ENCODE measurements around the gene IFI30. TPM values are rescaled to one million over a fixed set of nuclear protein-coding genes. Genes with fewer than 3 reads are reported as not detected.

IFI30 gene
- polyA plus RNA-seq, 1 of the 3 experiments (the other 2 are of a cell fraction): 11.6 TPM

- Histone ChIP-seq H3K4me3 (ENCODE audit: low read depth in 2 of 2, low read length in 1 of 2) (peak overlapping the region; percentile 71 to 82; a peak in 2 of 4 replicates), H3F3A (replicated peaks; ENCODE audit: insufficient read depth) (no peaks in the 10 kb centered on the region)
These were observed 28.8 kb downstream of the IFI30 start for GRCh38 chr19:18202397-18202777.

DNA sequence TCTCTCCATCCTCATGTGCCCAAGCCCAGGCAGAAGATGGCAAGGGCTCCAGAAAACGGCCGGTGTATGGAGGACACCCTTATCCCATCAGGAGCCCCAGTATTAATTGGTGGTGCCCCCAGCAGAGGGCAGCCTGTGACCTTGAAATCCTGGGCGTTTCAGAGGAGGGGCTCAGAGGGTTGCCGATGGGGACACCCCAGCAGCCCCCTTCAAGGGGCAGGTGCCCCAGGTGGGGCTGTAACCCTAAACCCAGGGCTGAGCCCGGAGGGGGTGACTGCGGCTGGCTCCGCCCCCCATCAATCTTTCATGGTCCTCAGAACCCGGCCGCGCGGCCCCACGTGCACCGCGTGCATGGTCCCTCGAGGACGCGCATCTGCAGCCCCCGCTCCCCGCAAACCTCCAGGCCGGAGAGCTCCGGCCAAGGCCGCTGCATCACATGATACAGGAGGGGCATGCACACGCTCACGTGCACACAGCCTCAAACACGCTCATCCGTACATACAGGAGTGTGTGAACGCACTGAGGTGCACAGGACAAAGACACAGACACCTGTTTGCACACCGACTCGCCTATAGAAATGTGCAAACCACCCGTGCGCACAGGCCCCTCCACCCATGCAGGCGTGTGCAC lies 29.3 kb downstream of the IFI30 start:
- no peak overlapping the region for H3K27ac ChIP-seq (ENCODE audit: low read depth in 2 of 2, low read length in 1 of 2)
- peak overlapping the region; percentile 71; the same call in 1 of the 2 replicates for H2AFZ ChIP-seq (ENCODE audit: low read depth)
- CTCF ChIA-PET: interaction anchor here (1.1 to 20.7 kb wide), 9 partner anchors 10 to 195 kb away, joined by 3 to 505 read pairs (median 6); partner anchors contain the start of genes ARRDC2, JUND, MPV17L2 and PDE4C
- H3K36me3 ChIP-seq (replicated peaks in 1 of 2; ENCODE audit: control insufficient read depth in 1 of 2, insufficient read depth in 2 of 2, low read length in 1 of 2): peaks cover 0 to 5% of the 10 kb centered on the region in 2 experiments
- no peak overlapping the region; the same call in 1 of the 2 replicates for H3K9ac ChIP-seq
- H3K4me2 ChIP-seq: peak overlapping the region; percentile 94
- H3K9me3 ChIP-seq: no peaks in the 10 kb centered on the region
- no peaks in the 10 kb centered on the region for H4K20me1 ChIP-seq (ENCODE audit: insufficient read depth)
- DNase-seq: peak; percentile 70
- no peaks in the 10 kb centered on the region for H3K9me2 ChIP-seq
- no peaks in the 10 kb centered on the region for H3K27me3 ChIP-seq (ENCODE audit: insufficient read depth)
- WGBS (ENCODE audit: low lambda C conversion rate): 58% methylated on average over 2 of the region's 32 CpGs
- H3K4me1 ChIP-seq (ENCODE audit: control insufficient read depth in 1 of 2, insufficient read depth in 2 of 2, low read depth in 1 of 2, low read length in 1 of 2): peaks cover 4 to 17% of the 10 kb centered on the region in 2 experiments; a peak in 2 of 4 replicates
- no peaks in the 10 kb centered on the region for H3F3A ChIP-seq (replicated peaks; ENCODE audit: insufficient read depth)
- POLR2A ChIA-PET: interaction anchor here (2.1 kb wide), 1 partner anchor 10 kb away, joined by 5 read pairs; the partner anchor contains the start of gene MPV17L2
- no peaks in the 10 kb centered on the region for H3K79me2 ChIP-seq (ENCODE audit: insufficient read depth)
- peak overlapping the region; percentile 71 to 82 for H3K4me3 ChIP-seq (ENCODE audit: low read depth in 2 of 2, low read length in 1 of 2)
- peak; percentile 44 for TF ChIP-seq CTCF (IDR thresholded peaks at IDR 0.05)
- TF ChIP-seq RFX5 (IDR thresholded peaks at IDR 0.05; ENCODE audit: low read length): no peak
- TF ChIP-seq, protein P1, sequence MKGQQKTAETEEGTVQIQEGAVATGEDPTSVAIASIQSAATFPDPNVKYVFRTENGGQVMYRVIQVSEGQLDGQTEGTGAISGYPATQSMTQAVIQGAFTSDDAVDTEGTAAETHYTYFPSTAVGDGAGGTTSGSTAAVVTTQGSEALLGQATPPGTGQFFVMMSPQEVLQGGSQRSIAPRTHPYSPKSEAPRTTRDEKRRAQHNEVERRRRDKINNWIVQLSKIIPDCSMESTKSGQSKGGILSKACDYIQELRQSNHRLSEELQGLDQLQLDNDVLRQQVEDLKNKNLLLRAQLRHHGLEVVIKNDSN (IDR thresholded peaks at IDR 0.05; ENCODE audit: borderline replicate concordance, low read depth): no peak
- no peak for TF ChIP-seq TCF12 (IDR thresholded peaks at IDR 0.05)
- TF ChIP-seq EP300 (IDR thresholded peaks at IDR 0.05; ENCODE audit: borderline replicate concordance in 1 of 2, low read depth in 1 of 2, low read length in 1 of 2): no peak
- TF ChIP-seq MXI1 (IDR thresholded peaks at IDR 0.05; ENCODE audit: low read depth, low read length): peak; percentile 83
- no peak for TF ChIP-seq JUND (IDR thresholded peaks at IDR 0.05)
- TF ChIP-seq TAF1 (IDR thresholded peaks at IDR 0.05; ENCODE audit: borderline replicate concordance, low read depth, low read length): no peak
- no peak for TF ChIP-seq POLR2AphosphoS5 (IDR thresholded peaks at IDR 0.05; ENCODE audit: low read depth, low read length)
- TF ChIP-seq NFIC (IDR thresholded peaks at IDR 0.05; ENCODE audit: borderline replicate concordance): no peak

More at GRCh38 chr19:18202397-18202777, 28.8 kb downstream of the IFI30 start:
- Histone ChIP-seq H3K4me2 (no peak overlapping the region; the same call in 1 of the 2 replicates), H3K9ac (no peak overlapping the region), H3K36me3 (replicated peaks in 1 of 2; ENCODE audit: control insufficient read depth in 1 of 2, insufficient read depth in 2 of 2, low read length in 1 of 2) (peaks cover 0 to 5% of the 10 kb centered on the region in 2 experiments), H3K4me1 (ENCODE audit: control insufficient read depth in 1 of 2, insufficient read depth in 2 of 2, low read depth in 1 of 2, low read length in 1 of 2) (peaks cover 4 to 17% of the 10 kb centered on the region in 2 experiments; a peak in 2 of 4 replicates), H3K27ac (ENCODE audit: low read depth in 2 of 2, low read length in 1 of 2) (no peak overlapping the region), H3K27me3 (ENCODE audit: insufficient read depth) (no peaks in the 10 kb centered on the region), H3K9me2 (no peaks in the 10 kb centered on the region), H3K9me3 (no peaks in the 10 kb centered on the region), H4K20me1 (ENCODE audit: insufficient read depth) (no peaks in the 10 kb centered on the region), H3K79me2 (ENCODE audit: insufficient read depth) (no peaks in the 10 kb centered on the region), H2AFZ (ENCODE audit: low read depth) (no peak overlapping the region)
- TF ChIP-seq RXRA (IDR thresholded peaks at IDR 0.05; ENCODE audit: borderline replicate concordance, low read depth) (no peak), RAD21 (IDR thresholded peaks at IDR 0.05; ENCODE audit: low read length) (no peak), MEF2A (IDR thresholded peaks at IDR 0.05; ENCODE audit: borderline replicate concordance, low read depth) (no peak), ELF1 (IDR thresholded peaks at IDR 0.05) (no peak), TEAD4 (IDR thresholded peaks at IDR 0.05; ENCODE audit: borderline replicate concordance, insufficient read depth) (no peak), GABPA (IDR thresholded peaks at IDR 0.05; ENCODE audit: low read depth) (no peak), IRF3 (IDR thresholded peaks at IDR 0.05; ENCODE audit: low read depth, low read length) (no peak), MXI1 (IDR thresholded peaks at IDR 0.05; ENCODE audit: low read depth, low read length) (no peak), FOXJ3 (CRISPR knock-in tag; IDR thresholded peaks at IDR 0.05) (no peak), TCF12 (IDR thresholded peaks at IDR 0.05) (no peak), NFIC (IDR thresholded peaks at IDR 0.05; ENCODE audit: borderline replicate concordance) (no peak), EZH2phosphoT487 (IDR thresholded peaks at IDR 0.05; ENCODE audit: borderline replicate concordance, low read depth) (no peak)
- TF ChIP-seq, protein P2, sequence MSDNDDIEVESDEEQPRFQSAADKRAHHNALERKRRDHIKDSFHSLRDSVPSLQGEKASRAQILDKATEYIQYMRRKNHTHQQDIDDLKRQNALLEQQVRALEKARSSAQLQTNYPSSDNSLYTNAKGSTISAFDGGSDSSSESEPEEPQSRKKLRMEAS (IDR thresholded peaks at IDR 0.05; ENCODE audit: low read depth): no peak
- TF ChIP-seq, protein P3, sequence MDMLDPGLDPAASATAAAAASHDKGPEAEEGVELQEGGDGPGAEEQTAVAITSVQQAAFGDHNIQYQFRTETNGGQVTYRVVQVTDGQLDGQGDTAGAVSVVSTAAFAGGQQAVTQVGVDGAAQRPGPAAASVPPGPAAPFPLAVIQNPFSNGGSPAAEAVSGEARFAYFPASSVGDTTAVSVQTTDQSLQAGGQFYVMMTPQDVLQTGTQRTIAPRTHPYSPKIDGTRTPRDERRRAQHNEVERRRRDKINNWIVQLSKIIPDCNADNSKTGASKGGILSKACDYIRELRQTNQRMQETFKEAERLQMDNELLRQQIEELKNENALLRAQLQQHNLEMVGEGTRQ (IDR thresholded peaks at IDR 0.05; ENCODE audit: borderline replicate concordance, low read depth, low read length): no peak
- no peak for DNase-seq
- POLR2A ChIA-PET: interaction anchor here (1.0 to 2.1 kb wide), 2 partner anchors 10 kb away, joined by 3 to 5 read pairs; partner anchors contain the start of gene MPV17L2
- CTCF ChIA-PET: interaction anchor here (0.6 to 20.7 kb wide), 9 partner anchors 10 to 195 kb away, joined by 3 to 505 read pairs (median 6); partner anchors contain the start of genes ARRDC2, JUND, MPV17L2 and PDE4C
- 91% methylated on average over 16 of the region's 24 CpGs for WGBS (ENCODE audit: low lambda C conversion rate)

Measured in SK-N-SH (cell line).